Subcutaneous abdominal adipose tissue (tissue), 5 donors: ENCODE measurements around the gene UPK1B.
"Not testable (repeated sequence)": the region's sequence is repeated elsewhere in the genome, so short reads cannot be mapped to it uniquely, and the experiment has no call there.

Experiments
- H3K27ac ChIP-seq: one replicate; pipeline ENCODE4 v1.7.0; 2013; ENCODE audit warnings: low read depth, mild to moderate bottlenecking, inconsistent platforms, low read length, moderate library complexity
- H3K27me3 ChIP-seq, 5 donors: one replicate each; pipeline ENCODE4 v1.7.0; 2013; ENCODE audit warnings: low read length in 5 of 5, inconsistent platforms in 1 of 5; ENCODE audit not compliant: control insufficient read depth in 5 of 5, insufficient read depth in 4 of 5
- H3K36me3 ChIP-seq, 5 donors: one replicate each; pipeline ENCODE4 v1.7.0; 2013; ENCODE audit warnings: low read length in 5 of 5; ENCODE audit not compliant: control insufficient read depth in 5 of 5, insufficient read depth in 5 of 5
- H3K4me1 ChIP-seq, 5 donors: one replicate each; pipeline ENCODE4 v1.7.0; 2013; ENCODE audit warnings: low read length in 5 of 5, mild to moderate bottlenecking in 3 of 5, moderate library complexity in 1 of 5; ENCODE audit not compliant: control insufficient read depth in 5 of 5, insufficient read depth in 5 of 5
- H3K4me3 ChIP-seq, 5 donors: one replicate each; pipeline ENCODE4 v1.7.0; 2013; ENCODE audit warnings: low read length in 5 of 5, low read depth in 1 of 5
- H3K9ac ChIP-seq, 5 donors: one replicate each; pipeline ENCODE4 v1.7.0; 2013; ENCODE audit warnings: low read length in 5 of 5, mild to moderate bottlenecking in 4 of 5, moderate library complexity in 3 of 5
- H3K9me3 ChIP-seq, 5 donors: one replicate each; pipeline ENCODE4 v1.7.0; 2013; ENCODE audit warnings: low read length in 5 of 5; ENCODE audit not compliant: control insufficient read depth in 5 of 5
- donor health status: healthy.
- donor health status: healthy.
- donor health status: healthy.
- donor health status: healthy.
- donor health status: healthy.

Gene UPK1B

DNA sequence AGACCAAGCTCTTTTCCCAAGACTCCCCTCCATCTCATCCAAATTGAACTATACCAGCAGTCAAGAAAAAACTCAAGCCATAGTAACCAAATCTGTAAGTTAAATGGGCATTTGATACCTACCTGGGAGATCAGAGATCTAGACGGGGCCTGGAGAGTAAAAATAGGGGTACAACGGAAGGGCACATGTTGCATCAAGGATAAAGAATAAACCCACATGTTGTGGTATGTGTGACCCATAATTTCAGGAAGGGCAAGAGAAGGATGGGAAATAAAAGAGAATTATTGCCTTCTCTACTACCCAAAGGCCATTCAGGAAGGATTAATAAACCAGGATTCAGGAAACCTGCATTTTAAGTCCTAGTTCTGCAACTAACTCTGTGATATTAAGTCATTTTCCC lies 25.9 kb upstream of the UPK1B start:
- H3K4me3 ChIP-seq: no peak overlapping the region
- no peaks in the 10 kb centered on the region for H3K9me3 ChIP-seq
- H3K4me1 ChIP-seq: no peaks in the 10 kb centered on the region
- H3K27me3 ChIP-seq: no peaks in the 10 kb centered on the region
- no peak overlapping the region for H3K9ac ChIP-seq
- no peaks in the 10 kb centered on the region for H3K36me3 ChIP-seq
- H3K27ac ChIP-seq: no peak overlapping the region

DNA sequence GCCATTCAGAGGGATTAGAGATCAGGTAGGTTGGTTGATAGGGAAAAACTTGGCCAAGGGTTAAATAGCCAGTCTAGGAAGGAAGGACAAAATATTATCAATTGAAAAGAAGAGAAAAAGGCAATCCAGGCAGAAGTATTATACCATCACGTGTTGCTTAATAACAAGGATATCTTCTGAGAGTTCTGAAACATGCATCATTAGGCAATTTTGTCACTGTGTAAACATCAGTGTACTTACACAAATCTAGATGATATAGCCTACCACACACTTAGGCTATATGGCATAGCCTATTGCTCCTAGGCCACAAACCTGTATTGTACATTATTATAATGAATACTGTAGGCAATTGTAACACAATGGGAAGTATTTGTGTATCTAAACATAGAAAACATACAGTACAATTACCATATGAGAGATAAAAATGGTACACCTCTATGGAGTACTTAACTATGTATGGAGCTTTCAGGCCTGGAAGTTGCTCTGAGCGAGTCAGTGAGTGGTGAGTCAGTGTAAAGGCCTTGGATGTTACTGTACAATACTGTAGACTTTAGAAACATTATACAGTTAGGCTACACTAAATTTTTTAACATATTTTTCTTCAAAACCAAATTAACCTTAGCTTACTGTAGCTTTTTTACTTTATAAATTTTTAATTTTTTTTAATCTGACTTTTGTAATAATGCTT lies 24.8 kb upstream of the UPK1B start:
- H3K9me3 ChIP-seq: peaks cover 0 to 4% (median 3%) of the 10 kb centered on the region in 5 donors
- peak overlapping the region in 1 of 5 donors; percentile 13 for H3K9ac ChIP-seq
- H3K4me1 ChIP-seq: no peaks in the 10 kb centered on the region
- no peaks in the 10 kb centered on the region for H3K27me3 ChIP-seq
- H3K4me3 ChIP-seq: no peak overlapping the region
- H3K36me3 ChIP-seq: no peaks in the 10 kb centered on the region
- no peak overlapping the region for H3K27ac ChIP-seq

- H3K36me3 ChIP-seq: no peaks in the 10 kb centered on the region
- no peak overlapping the region for H3K27ac ChIP-seq
These were observed 23.9 kb upstream of the UPK1B start for GRCh38 chr3:119149484-119149883.

DNA sequence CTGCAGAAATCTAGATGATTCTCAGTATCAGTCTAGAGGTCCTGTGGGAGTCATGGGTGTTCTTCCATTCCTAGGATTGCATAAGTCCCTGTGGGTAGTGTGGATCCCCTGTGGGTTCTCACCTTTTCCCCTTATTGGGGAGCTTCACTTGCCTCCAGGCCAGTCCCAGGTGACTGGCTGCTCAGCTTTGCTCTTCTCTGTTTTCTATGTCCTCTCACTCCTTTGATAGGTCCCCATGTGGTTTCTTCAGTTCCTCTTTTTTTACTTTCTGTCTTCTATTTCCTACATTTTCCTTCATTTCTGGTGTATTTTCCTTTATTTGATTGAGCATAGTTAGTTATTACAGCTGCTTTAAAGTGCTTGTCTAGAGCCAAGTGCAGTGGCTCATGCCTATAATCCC lies 16.5 kb upstream of the UPK1B start:
- Histone ChIP-seq H3K9ac (no peak overlapping the region), H3K9me3 (peaks cover 0 to 16% (median 10%) of the 10 kb centered on the region in 5 donors), H3K27me3 (no peaks in the 10 kb centered on the region), H3K4me1 (no peaks in the 10 kb centered on the region), H3K27ac (no peak overlapping the region), H3K4me3 (no peak overlapping the region), H3K36me3 (no peaks in the 10 kb centered on the region)

More at GRCh38 chr3:119149484-119149883, 23.9 kb upstream of the UPK1B start:
- no peak overlapping the region for H3K4me3 ChIP-seq
- no peaks in the 10 kb centered on the region for H3K27me3 ChIP-seq
- peaks cover 0 to 10% (median 3%) of the 10 kb centered on the region in 5 donors for H3K9me3 ChIP-seq
- H3K4me1 ChIP-seq: no peaks in the 10 kb centered on the region
- H3K9ac ChIP-seq: no peak overlapping the region

- no peaks in the 10 kb centered on the region for H3K36me3 ChIP-seq
- H3K4me1 ChIP-seq: no peaks in the 10 kb centered on the region
- H3K4me3 ChIP-seq: no peak overlapping the region
- H3K9ac ChIP-seq: no peak overlapping the region
- H3K9me3 ChIP-seq: peaks cover 0 to 16% (median 10%) of the 10 kb centered on the region in 5 donors
- no peaks in the 10 kb centered on the region for H3K27me3 ChIP-seq
- no peak overlapping the region for H3K27ac ChIP-seq
These were observed 15.4 kb upstream of the UPK1B start for GRCh38 chr3:119157971-119158370.

GRCh38 chr3:119160361-119160760 lies 13.0 kb upstream of the UPK1B start:
- Histone ChIP-seq H3K9ac (no peak overlapping the region), H3K36me3 (no peaks in the 10 kb centered on the region), H3K27ac (no peak overlapping the region), H3K4me3 (no peak overlapping the region), H3K27me3 (no peaks in the 10 kb centered on the region), H3K9me3 (peaks cover 0 to 13% (median 2%) of the 10 kb centered on the region in 5 donors), H3K4me1 (no peaks in the 10 kb centered on the region)

- H3K27me3 ChIP-seq: no peaks in the 10 kb centered on the region
- no peak overlapping the region for H3K27ac ChIP-seq
- H3K4me1 ChIP-seq: no peaks in the 10 kb centered on the region
- peaks cover 0 to 11% (median 2%) of the 10 kb centered on the region in 5 donors for H3K9me3 ChIP-seq
- no peak overlapping the region for H3K4me3 ChIP-seq
- no peak overlapping the region for H3K9ac ChIP-seq
- no peaks in the 10 kb centered on the region for H3K36me3 ChIP-seq
These were observed 12.6 kb upstream of the UPK1B start for GRCh38 chr3:119160815-119161214.

GRCh38 chr3:119161240-119161639 lies 12.2 kb upstream of the UPK1B start:
- H3K27ac ChIP-seq: no peak overlapping the region
- H3K36me3 ChIP-seq: no peaks in the 10 kb centered on the region
- no peak overlapping the region for H3K9ac ChIP-seq
- H3K4me1 ChIP-seq: no peaks in the 10 kb centered on the region
- peaks cover 0 to 8% (median 2%) of the 10 kb centered on the region in 5 donors for H3K9me3 ChIP-seq
- H3K27me3 ChIP-seq: no peaks in the 10 kb centered on the region
- H3K4me3 ChIP-seq: no peak overlapping the region

GRCh38 chr3:119164745-119165144 lies 8.7 kb upstream of the UPK1B start:
- not testable (repeated sequence) for H3K36me3 ChIP-seq, H3K4me1 ChIP-seq, H3K9ac ChIP-seq, H3K27me3 ChIP-seq, H3K27ac ChIP-seq, H3K9me3 ChIP-seq, H3K4me3 ChIP-seq

- no peaks in the 10 kb centered on the region for H3K9me3 ChIP-seq
- H3K4me3 ChIP-seq: no peak overlapping the region
- H3K27me3 ChIP-seq: no peaks in the 10 kb centered on the region
- no peaks in the 10 kb centered on the region for H3K4me1 ChIP-seq
- no peak overlapping the region for H3K27ac ChIP-seq
- no peaks in the 10 kb centered on the region for H3K36me3 ChIP-seq
- H3K9ac ChIP-seq: no peak overlapping the region
These were observed 2.6 kb upstream of the UPK1B start for GRCh38 chr3:119170821-119171220.
